MM.1S (cell line): ENCODE measurements around the gene FBXL20.

Source experiments
- EZH2phosphoT487 ChIP-seq: fragments of 300-600 bp; sonication (generic); IDR thresholded peaks from 2 replicates; pipeline ENCODE4 v1.6.1; 2018; ENCODE audit warnings: antibody characterized with exemption, low read length
- TF ChIP-seq, protein P1 (sequence below): fragments of 300-600 bp; sonication (generic); IDR thresholded peaks from 2 replicates; pipeline ENCODE4 v1.5.1; 2016; ENCODE audit warnings: antibody characterized with exemption, low read length, mixed read lengths

GRCh38 chr17:39212841-39213480 is 188.5 kb downstream of the FBXL20 start:
- TF ChIP-seq, protein P1, sequence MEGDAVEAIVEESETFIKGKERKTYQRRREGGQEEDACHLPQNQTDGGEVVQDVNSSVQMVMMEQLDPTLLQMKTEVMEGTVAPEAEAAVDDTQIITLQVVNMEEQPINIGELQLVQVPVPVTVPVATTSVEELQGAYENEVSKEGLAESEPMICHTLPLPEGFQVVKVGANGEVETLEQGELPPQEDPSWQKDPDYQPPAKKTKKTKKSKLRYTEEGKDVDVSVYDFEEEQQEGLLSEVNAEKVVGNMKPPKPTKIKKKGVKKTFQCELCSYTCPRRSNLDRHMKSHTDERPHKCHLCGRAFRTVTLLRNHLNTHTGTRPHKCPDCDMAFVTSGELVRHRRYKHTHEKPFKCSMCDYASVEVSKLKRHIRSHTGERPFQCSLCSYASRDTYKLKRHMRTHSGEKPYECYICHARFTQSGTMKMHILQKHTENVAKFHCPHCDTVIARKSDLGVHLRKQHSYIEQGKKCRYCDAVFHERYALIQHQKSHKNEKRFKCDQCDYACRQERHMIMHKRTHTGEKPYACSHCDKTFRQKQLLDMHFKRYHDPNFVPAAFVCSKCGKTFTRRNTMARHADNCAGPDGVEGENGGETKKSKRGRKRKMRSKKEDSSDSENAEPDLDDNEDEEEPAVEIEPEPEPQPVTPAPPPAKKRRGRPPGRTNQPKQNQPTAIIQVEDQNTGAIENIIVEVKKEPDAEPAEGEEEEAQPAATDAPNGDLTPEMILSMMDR, result no peak
- TF ChIP-seq EZH2phosphoT487, result no peak
